CD14-positive monocyte (primary cell): ENCODE measurements around the gene ATP1A3. TPM values are rescaled to one million over a fixed set of nuclear protein-coding genes. Genes with fewer than 3 reads are reported as not detected.

ENCODE experiments used
- DNase-seq, 3 donors: peaks; one replicate each; pipeline ENCODE4 v3.0.0-alpha.2; 2011 to 2022
- H2AFZ ChIP-seq: 2 replicates; pipeline ENCODE4 v1.6.0; 2012; ENCODE audit warnings: mild to moderate bottlenecking, low read depth, low read length, inconsistent platforms; ENCODE audit not compliant: insufficient read depth, poor library complexity, severe bottlenecking
- H3K27ac ChIP-seq, 2 donors: 1 replicate in 1 of 2; 2 replicates in 1 of 2; pipeline ENCODE4 v1.5.1; 2012 to 2013; ENCODE audit warnings: low read length in 2 of 2, control low read depth in 1 of 2, inconsistent platforms in 1 of 2, low read depth in 1 of 2, mild to moderate bottlenecking in 1 of 2
- H3K27me3 ChIP-seq, 2 donors: one replicate each; pipeline versions ENCODE4 v1.6.0 to v1.6.1; 2011 to 2013; ENCODE audit warnings: low read length in 2 of 2; ENCODE audit not compliant: control insufficient read depth in 2 of 2, insufficient read depth in 2 of 2
- H3K36me3 ChIP-seq, 2 donors: replicated peaks in 1 of 2; 1 replicate in 1 of 2; 2 replicates in 1 of 2; pipeline versions ENCODE4 v1.5.1 to v1.6.1; 2012 to 2013; ENCODE audit warnings: low read length in 2 of 2, control low read depth in 1 of 2, inconsistent platforms in 1 of 2, mild to moderate bottlenecking in 1 of 2; ENCODE audit not compliant: insufficient read depth in 2 of 2, control insufficient read depth in 1 of 2
- H3K4me1 ChIP-seq, 2 donors: 1 replicate in 1 of 2; 2 replicates in 1 of 2; pipeline versions ENCODE4 v1.5.1 to v1.6.1; 2012 to 2013; ENCODE audit warnings: low read length in 2 of 2, control low read depth in 1 of 2, inconsistent platforms in 1 of 2, mild to moderate bottlenecking in 1 of 2, moderate library complexity in 1 of 2; ENCODE audit not compliant: insufficient read depth in 2 of 2, control insufficient read depth in 1 of 2
- H3K4me2 ChIP-seq: replicated peaks from 2 replicates; pipeline ENCODE3; 2012; ENCODE audit warnings: low read length, moderate library complexity, mild to moderate bottlenecking; ENCODE audit not compliant: poor library complexity, severe bottlenecking; ENCODE audit errors: extremely low read depth
- H3K4me3 ChIP-seq, 3 experiments: fragments of 200-600 bp in 1 of 3; sonication (generic) in 1 of 3; replicated peaks in 1 of 3; 1 replicate in 2 of 3; 2 replicates in 1 of 3; pipeline ENCODE4 v1.5.1; 2011 to 2013; ENCODE audit warnings: low read length in 3 of 3, mild to moderate bottlenecking in 3 of 3, control low read depth in 2 of 3, low read depth in 2 of 3, inconsistent platforms in 1 of 3, moderate library complexity in 1 of 3
- H3K79me2 ChIP-seq: 2 replicates; pipeline ENCODE4 v1.6.0; 2012; ENCODE audit warnings: mild to moderate bottlenecking, control low read depth, inconsistent platforms, low read length, moderate library complexity; ENCODE audit not compliant: insufficient read depth
- H3K9ac ChIP-seq: 2 replicates; pipeline ENCODE4 v1.6.0; 2017; ENCODE audit warnings: low read length, mild to moderate bottlenecking; ENCODE audit not compliant: insufficient read depth, poor library complexity, severe bottlenecking
- H3K9me3 ChIP-seq, 2 donors: replicated peaks in 1 of 2; 1 replicate in 1 of 2; 2 replicates in 1 of 2; pipeline versions ENCODE4 v1.5.1 to v1.6.1; 2012 to 2013; ENCODE audit warnings: low read length in 2 of 2, control low read depth in 1 of 2; ENCODE audit not compliant: control insufficient read depth in 1 of 2, insufficient read depth in 1 of 2
- H4K20me1 ChIP-seq: 2 replicates; pipeline ENCODE4 v1.6.0; 2012; ENCODE audit warnings: mild to moderate bottlenecking, low read length, control low read depth, moderate library complexity; ENCODE audit not compliant: insufficient read depth
- H3K27ac Mint-ChIP-seq, 7 donors: one replicate each; pipeline ENCODE4 v1.8.0; 2020; ENCODE audit warnings: mild to moderate bottlenecking in 7 of 7, mixed read lengths in 7 of 7, moderate library complexity in 6 of 7, inconsistent platforms in 2 of 7
- H3K27me3 Mint-ChIP-seq, 3 donors: one replicate each; pipeline ENCODE4 v1.8.0; 2021 to 2022; ENCODE audit warnings: low read depth in 3 of 3, mild to moderate bottlenecking in 3 of 3, mixed read lengths in 3 of 3, moderate library complexity in 3 of 3, inconsistent platforms in 1 of 3
- H3K36me3 Mint-ChIP-seq, 2 donors: one replicate each; pipeline ENCODE4 v1.8.0; 2020; ENCODE audit warnings: mixed read lengths in 2 of 2, inconsistent platforms in 1 of 2, mild to moderate bottlenecking in 1 of 2
- H3K4me1 Mint-ChIP-seq: one replicate; pipeline ENCODE4 v1.8.0; 2020; ENCODE audit warnings: mild to moderate bottlenecking, mixed read lengths
- H3K4me3 Mint-ChIP-seq, 2 donors: one replicate each; pipeline ENCODE4 v1.8.0; 2020; ENCODE audit warnings: mild to moderate bottlenecking in 2 of 2, mixed read lengths in 2 of 2, moderate library complexity in 1 of 2
- H3K9me3 Mint-ChIP-seq, 7 donors: one replicate each; pipeline ENCODE4 v1.8.0; 2020 to 2022; ENCODE audit warnings: mixed read lengths in 7 of 7, mild to moderate bottlenecking in 6 of 7, moderate library complexity in 6 of 7, inconsistent platforms in 2 of 7
- CTCF ChIP-seq: fragments of 200-600 bp; IDR thresholded peaks from one replicate; pipeline ENCODE4 v1.8.0; 2022; ENCODE audit warnings: antibody characterized with exemption, mild to moderate bottlenecking
- WGBS: methylation state at CpG from one replicate; pipeline ENCODE4 v1.1.5; 2013; ENCODE audit warnings: missing lambda C conversion rate; ENCODE audit not compliant: insufficient coverage; 5-methylcytosine and 5-hydroxymethylcytosine counted together
- intact Hi-C, 2 donors: fragments of 100-400 bp; cut with micrococcal nuclease; formaldehyde crosslinking; loops; one replicate each; pipeline versions ENCODE4 v1.15.0 to v1.15.1; 2023
- polyA plus RNA-seq, 3 donors: library from polyadenylated mRNA; depleted of rRNA in 1 of 3; unstranded in 2 of 3; stranded (reverse) in 1 of 3; fragments of 300-500 nt in 2 of 3; fragments of >200 nt in 1 of 3; fragmentation: Illumina TruSeq in 2 of 3; gene quantifications; 1 replicate in 2 of 3; 2 replicates in 1 of 3; pipeline ENCODE4 v1.2.3, GENCODE V29; 2012 to 2021

Gene ATP1A3
- polyA plus RNA-seq, 3 donors: 0.07 to 0.10 TPM; not detected in 1

- no peaks in the 10 kb centered on the region for H3K9me3 ChIP-seq
- no peaks in the 10 kb centered on the region for H4K20me1 ChIP-seq
- no peak overlapping the region for H3K4me3 ChIP-seq
- H3K9me3 Mint-ChIP-seq: no peaks in the 10 kb centered on the region
- H3K27ac Mint-ChIP-seq: no peak overlapping the region
- H3K4me1 Mint-ChIP-seq: no peaks in the 10 kb centered on the region
- DNase-seq: no peak
- no peak overlapping the region for H3K9ac ChIP-seq
- no peaks in the 10 kb centered on the region for H3K79me2 ChIP-seq
- H2AFZ ChIP-seq: no peak overlapping the region
- WGBS: 96% methylated on average over 15 of the region's 15 CpGs
- peaks cover 0 to 3% (median 1%) of the 10 kb centered on the region in 3 donors for H3K27me3 Mint-ChIP-seq
- no peak for TF ChIP-seq CTCF
- no peak overlapping the region for H3K4me3 Mint-ChIP-seq
- no peaks in the 10 kb centered on the region for H3K27me3 ChIP-seq
- no peak overlapping the region for H3K4me2 ChIP-seq
- no peaks in the 10 kb centered on the region for H3K36me3 Mint-ChIP-seq
- H3K27ac ChIP-seq: no peak overlapping the region
- no peaks in the 10 kb centered on the region for H3K36me3 ChIP-seq
- H3K4me1 ChIP-seq: no peaks in the 10 kb centered on the region
- intact Hi-C loops: no loop called here
Measured at GRCh38 chr19:41981724-41982123, 12.3 kb downstream of the ATP1A3 start.

- H3K4me3 Mint-ChIP-seq: no peak overlapping the region
- Histone ChIP-seq H2AFZ (no peak overlapping the region), H4K20me1 (no peaks in the 10 kb centered on the region), H3K9ac (no peak overlapping the region), H3K4me3 (no peak overlapping the region), H3K4me2 (no peak overlapping the region), H3K36me3 (no peaks in the 10 kb centered on the region), H3K27me3 (no peaks in the 10 kb centered on the region), H3K4me1 (no peaks in the 10 kb centered on the region), H3K79me2 (no peaks in the 10 kb centered on the region), H3K9me3 (no peaks in the 10 kb centered on the region), H3K27ac (no peak overlapping the region)
- H3K9me3 Mint-ChIP-seq: no peaks in the 10 kb centered on the region
- DNase-seq: no peak
- intact Hi-C loops: no loop called here
- no peak for TF ChIP-seq CTCF
- 97% methylated on average over 16 of the region's 17 CpGs for WGBS
- H3K4me1 Mint-ChIP-seq: no peaks in the 10 kb centered on the region
- H3K27me3 Mint-ChIP-seq: peaks cover 0 to 3% (median 1%) of the 10 kb centered on the region in 3 donors
- H3K27ac Mint-ChIP-seq: peak overlapping the region in 1 of 7 donors; percentile 66
- no peaks in the 10 kb centered on the region for H3K36me3 Mint-ChIP-seq
Measured at GRCh38 chr19:41978470-41978869, 15.6 kb downstream of the ATP1A3 start.
